A673 (cell line): ENCODE results near the gene ARNT2. TPM values are rescaled to one million over a fixed set of nuclear protein-coding genes. Genes with fewer than 3 reads are reported as not detected.

ENCODE experiments used
- BruUV-seq: library from RNA; stranded (reverse); fragments of 400-500 nt; replicated peaks from 2 replicates; lab custom pipeline; 2021; lab: Mats Ljungman, UMichigan
- CTCF ChIA-PET: fragments of 300-600 bp; sonication (Branson Sonifier 250); formaldehyde crosslinking; loops from one replicate; lab custom pipeline; 2022; ENCODE audit warnings: antibody characterized with exemption; lab: Charles Lee
- POLR2A ChIA-PET: fragments of 300-600 bp; sonication (Branson Sonifier 250); formaldehyde crosslinking; loops from one replicate; lab custom pipeline; 2022; ENCODE audit warnings: antibody characterized with exemption; ENCODE audit not compliant: low non-redundant PET; lab: Charles Lee
- DNase-seq: peaks from one replicate; pipeline ENCODE4 v3.0.0-alpha.2; 2015; ENCODE audit warnings: low spot score
- H3K27ac ChIP-seq: fragments of 200-600 bp; sonication (generic); 2 replicates; pipeline ENCODE4 v1.5.1; 2016; ENCODE audit warnings: mixed run types, low read depth, mild to moderate bottlenecking, mixed read lengths, antibody characterized with exemption, low read length; ENCODE audit not compliant: poor library complexity, severe bottlenecking
- H3K27me3 ChIP-seq: fragments of 200-600 bp; sonication (generic); replicated peaks from 2 replicates; pipeline ENCODE4 v1.6.1; 2017; ENCODE audit warnings: mixed run types, low read depth, mild to moderate bottlenecking, mixed read lengths, antibody characterized with exemption, low read length; ENCODE audit not compliant: insufficient read depth, poor library complexity
- H3K36me3 ChIP-seq: fragments of 200-600 bp; sonication (generic); 2 replicates; pipeline ENCODE4 v1.6.1; 2016; ENCODE audit warnings: mixed run types, mild to moderate bottlenecking, mixed read lengths, antibody characterized with exemption, low read length; ENCODE audit not compliant: insufficient read depth, poor library complexity, severe bottlenecking
- H3K4me1 ChIP-seq: fragments of 200-600 bp; sonication (generic); 2 replicates; pipeline ENCODE4 v1.6.1; 2017; ENCODE audit warnings: mixed run types, mild to moderate bottlenecking, mixed read lengths, antibody characterized with exemption, low read length; ENCODE audit not compliant: insufficient read depth, poor library complexity, severe bottlenecking
- H3K4me3 ChIP-seq: fragments of 200-600 bp; sonication (generic); 2 replicates; pipeline ENCODE4 v1.5.1; 2016; ENCODE audit warnings: low read depth, mixed run types, mild to moderate bottlenecking, mixed read lengths, low read length; ENCODE audit not compliant: poor library complexity, severe bottlenecking
- H3K9me3 ChIP-seq: fragments of 200-600 bp; sonication (generic); 2 replicates; pipeline ENCODE4 v1.6.1; 2016; ENCODE audit warnings: mixed run types, low read depth, mild to moderate bottlenecking, mixed read lengths, antibody characterized with exemption, low read length; ENCODE audit not compliant: poor library complexity, severe bottlenecking
- CTCF ChIP-seq: fragments of 300-800, 200-600 bp; sonication (generic); conservative IDR thresholded peaks from 2 replicates; pipeline ENCODE4 v1.5.1; 2017; ENCODE audit warnings: low read depth, mild to moderate bottlenecking, antibody characterized with exemption, low read length, moderate library complexity, mixed read lengths
- EZH2 ChIP-seq: fragments of 200-600 bp; sonication (generic); IDR thresholded peaks from 2 replicates; pipeline ENCODE4 v1.6.1; 2017; ENCODE audit warnings: borderline replicate concordance, low read depth, mild to moderate bottlenecking, mixed read lengths, antibody characterized with exemption, low read length; ENCODE audit not compliant: poor library complexity, severe bottlenecking
- intact Hi-C: fragments of 100-400 bp; cut with micrococcal nuclease; formaldehyde crosslinking; loops from one replicate; pipeline ENCODE4 v1.10.0; 2022; ENCODE audit not compliant: unreplicated experiment
- total RNA-seq: library from RNA; stranded (reverse); gene quantifications from 2 replicates; pipeline ENCODE4 v1.2.3, GENCODE V29; 2021

Gene ARNT2
- total RNA-seq, 1 experiment from 2014 or later: 2.1 TPM

DNA sequence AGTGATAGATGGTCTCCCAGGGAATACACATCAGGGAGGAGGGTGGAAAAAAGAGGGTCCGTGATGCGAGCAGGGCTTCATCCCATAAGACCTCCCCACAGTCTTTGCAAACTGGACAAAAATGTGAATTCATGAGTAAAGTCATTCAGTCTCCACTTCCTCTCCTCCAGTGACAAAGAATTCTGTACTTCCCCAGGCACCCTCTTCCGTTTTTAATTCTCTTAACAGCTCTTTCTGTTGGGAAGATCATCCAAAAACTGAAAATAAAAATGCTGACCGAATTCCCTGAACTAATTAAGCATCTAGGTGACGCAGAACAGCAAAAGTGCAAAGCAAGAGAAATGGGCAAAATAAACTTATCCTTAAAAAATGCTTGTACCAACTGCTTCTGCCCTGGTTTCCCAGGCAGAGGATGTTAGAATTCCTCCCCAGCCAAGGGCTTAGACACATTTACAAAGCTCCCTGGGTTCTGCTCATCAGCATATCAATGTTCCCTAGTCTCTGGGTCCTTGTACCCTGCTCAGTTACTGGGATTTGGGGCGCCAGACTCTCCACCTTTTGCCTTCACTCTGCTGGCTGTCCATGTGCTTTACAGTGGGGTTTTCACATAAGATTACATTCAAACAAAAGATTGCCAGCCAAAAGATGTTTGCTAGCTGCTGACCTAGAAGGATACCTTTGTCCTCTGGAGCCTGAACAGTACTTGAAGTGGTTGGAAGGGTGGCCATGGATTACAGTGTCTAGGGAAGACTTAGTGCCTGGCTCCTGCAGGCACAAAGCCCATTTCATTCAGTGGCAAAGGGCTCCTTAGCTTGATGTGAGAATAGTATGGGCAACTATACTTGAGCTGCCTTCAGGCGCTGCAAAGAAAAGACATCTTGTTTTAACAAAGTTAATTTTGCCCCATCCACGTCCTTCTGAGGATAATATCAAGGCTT, 69.4 kb downstream of the ARNT2 start:
- no peaks in the 10 kb centered on the region for H3K4me1 ChIP-seq
- BruUV-seq: no TSS peak
- H3K27me3 ChIP-seq: no peaks in the 10 kb centered on the region
- intact Hi-C loops: no loop called here
- H3K9me3 ChIP-seq: no peaks in the 10 kb centered on the region
- CTCF ChIA-PET: no interaction called here
- no peak overlapping the region for H3K27ac ChIP-seq
- H3K4me3 ChIP-seq: no peak overlapping the region
- POLR2A ChIA-PET: no interaction called here
- H3K36me3 ChIP-seq: no peaks in the 10 kb centered on the region
- DNase-seq: no peak
- TF ChIP-seq EZH2 (no peak), CTCF (no peak)

DNA sequence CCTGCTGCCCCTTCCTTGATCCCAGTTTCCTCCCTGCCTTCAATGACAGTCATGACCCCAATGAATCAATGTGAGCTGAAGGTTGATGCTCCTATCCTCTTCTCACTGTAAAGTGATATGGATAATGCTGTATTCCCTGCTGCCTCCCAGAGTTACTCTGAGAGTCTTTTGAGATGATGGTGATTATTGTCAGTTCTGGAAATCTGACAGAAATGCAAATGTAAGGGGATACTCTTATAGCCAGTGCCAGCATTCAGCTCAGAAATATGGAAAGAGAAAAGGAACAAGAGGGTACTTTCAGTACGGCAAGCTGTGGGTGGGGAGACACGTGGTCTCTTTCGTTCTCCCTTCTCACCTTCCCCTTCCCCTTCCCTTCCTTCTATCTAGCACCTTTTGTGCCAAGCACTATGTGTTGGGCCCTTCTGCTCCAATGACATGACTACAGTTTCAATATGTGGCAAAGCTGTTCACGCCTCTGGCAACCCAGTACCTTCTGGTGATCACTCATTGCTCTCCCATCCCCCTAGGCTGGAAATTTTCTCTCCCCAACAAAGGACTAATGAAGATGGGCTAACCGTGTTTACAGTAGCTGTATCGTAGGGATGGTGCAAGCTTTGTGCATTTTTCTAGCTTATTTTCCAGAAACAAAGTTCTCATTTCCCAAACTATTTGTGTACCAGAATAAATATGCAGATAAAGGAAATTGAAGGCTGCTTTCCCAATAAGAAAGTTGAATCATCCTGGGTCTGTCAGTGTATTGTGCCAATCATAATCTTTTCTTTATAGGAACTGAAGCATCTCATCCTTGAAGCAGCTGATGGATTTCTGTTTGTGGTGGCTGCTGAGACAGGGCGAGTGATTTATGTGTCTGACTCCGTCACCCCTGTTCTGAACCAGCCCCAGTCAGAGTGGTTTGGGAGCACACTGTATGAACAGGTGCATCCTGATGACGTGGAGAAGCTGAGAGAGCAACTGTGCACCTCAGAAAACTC, 70.3 kb downstream of the ARNT2 start:
- Histone ChIP-seq H3K27me3 (no peaks in the 10 kb centered on the region), H3K9me3 (no peaks in the 10 kb centered on the region), H3K4me1 (no peaks in the 10 kb centered on the region), H3K4me3 (no peak overlapping the region), H3K36me3 (no peaks in the 10 kb centered on the region), H3K27ac (no peak overlapping the region)
- intact Hi-C loops: no loop called here
- BruUV-seq: no TSS peak
- no peak for DNase-seq
- ChIA-PET CTCF (no interaction called here), POLR2A (no interaction called here)
- TF ChIP-seq EZH2 (no peak), CTCF (no peak)

- DNase-seq: no peak
- ChIA-PET CTCF (no interaction called here), POLR2A (no interaction called here)
- H3K9me3 ChIP-seq: no peaks in the 10 kb centered on the region
- BruUV-seq: no TSS peak
- H3K36me3 ChIP-seq: no peaks in the 10 kb centered on the region
- no peak overlapping the region for H3K4me3 ChIP-seq
- H3K4me1 ChIP-seq: no peaks in the 10 kb centered on the region
- TF ChIP-seq CTCF: peak; percentile 31; the same call in 1 of the 2 replicates
- TF ChIP-seq EZH2: no peak
- no peak overlapping the region for H3K27ac ChIP-seq
- intact Hi-C loops: no loop called here
- H3K27me3 ChIP-seq: no peaks in the 10 kb centered on the region
Observed at GRCh38 chr15:80475572-80475971, 71.4 kb downstream of the ARNT2 start.
